Cortex of kidney (tissue), 1 donor: ENCODE measurements around the gene AACS.
"Not testable (repeated sequence)": the region's sequence is repeated elsewhere in the genome, so short reads cannot be mapped to it uniquely, and the experiment has no call there.

Source experiments
- DNase-seq: peaks from one replicate; lab custom pipeline; 2025; lab: John Stamatoyannopoulos, UW

Gene AACS

DNA sequence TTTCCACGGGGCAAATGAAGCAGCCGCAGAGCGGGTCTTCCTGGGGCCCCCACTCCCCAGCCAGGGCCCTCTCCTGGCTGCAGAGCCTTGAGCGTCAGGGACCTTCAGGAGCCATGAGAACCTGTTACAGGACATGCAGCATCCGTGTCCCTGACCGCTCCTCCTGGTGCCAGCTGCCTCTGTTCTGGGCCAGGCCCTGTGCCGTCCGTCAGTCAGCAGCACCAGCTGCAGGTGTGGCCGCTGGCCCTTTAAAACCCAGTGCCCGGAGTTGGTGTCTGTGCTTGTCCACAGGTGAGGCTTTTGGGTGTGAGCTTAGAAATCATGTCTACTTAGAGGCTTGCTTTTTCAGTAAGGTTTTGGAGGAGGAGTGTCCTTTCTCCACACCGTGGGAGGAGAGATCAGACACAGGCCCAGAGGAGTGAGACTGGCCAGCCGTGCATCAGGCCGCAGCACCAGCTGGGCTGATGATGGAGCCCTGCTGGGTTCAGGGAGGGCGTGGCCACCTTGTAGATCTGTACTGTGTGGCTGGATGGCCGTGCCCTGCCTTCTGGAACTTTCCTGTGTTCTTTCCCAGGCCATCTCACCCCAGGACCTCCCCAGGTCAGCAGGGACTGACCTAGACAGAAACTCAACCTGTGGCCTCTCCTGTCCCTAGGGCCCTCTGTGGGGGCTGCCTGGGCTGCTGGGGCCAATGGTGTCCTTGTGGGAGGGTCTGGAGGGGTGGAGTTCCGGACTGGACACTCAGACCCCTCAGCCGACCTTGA is 27.1 kb downstream of the AACS start:
- DNase-seq, result no peak

DNA sequence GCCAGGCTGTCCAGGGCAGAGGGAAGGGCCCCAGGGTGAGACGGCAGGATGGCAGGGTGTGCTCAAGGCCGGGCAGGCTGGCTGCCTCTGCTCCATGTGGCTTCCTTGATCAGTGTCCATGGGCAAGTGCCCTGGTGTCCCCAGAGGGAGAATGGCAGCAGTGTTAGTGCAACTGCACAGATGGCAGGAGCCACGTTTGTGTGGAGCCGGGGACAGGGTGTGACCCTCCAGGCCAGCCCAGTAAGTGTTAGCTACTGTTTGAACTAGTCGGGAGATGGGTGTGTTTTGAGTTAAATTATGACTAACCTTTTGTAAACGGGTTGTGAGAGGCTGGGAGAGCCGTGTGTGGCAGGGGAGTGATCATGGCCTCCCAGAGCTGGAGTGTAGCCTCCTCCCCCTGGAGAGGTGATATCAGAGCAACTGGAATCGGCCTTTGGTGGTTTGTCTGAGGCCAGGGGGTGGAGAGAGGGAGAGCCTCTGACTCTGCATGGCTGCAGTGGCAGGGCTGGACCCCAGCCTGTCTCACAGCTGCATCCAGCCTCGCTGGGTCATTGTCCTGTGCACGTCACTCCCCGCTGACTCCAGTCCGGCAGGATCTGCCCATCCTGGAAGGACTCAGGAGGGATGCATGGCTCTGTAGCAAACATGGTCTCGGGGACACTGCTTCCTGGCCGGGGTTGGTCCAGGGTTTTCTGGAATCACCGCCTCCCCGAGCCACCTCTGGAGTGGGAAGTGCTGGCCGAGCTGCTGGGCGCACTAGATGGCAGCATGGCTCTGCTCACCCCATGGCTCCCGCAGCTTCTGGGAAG is 27.8 kb downstream of the AACS start:
- no peak for DNase-seq

DNA sequence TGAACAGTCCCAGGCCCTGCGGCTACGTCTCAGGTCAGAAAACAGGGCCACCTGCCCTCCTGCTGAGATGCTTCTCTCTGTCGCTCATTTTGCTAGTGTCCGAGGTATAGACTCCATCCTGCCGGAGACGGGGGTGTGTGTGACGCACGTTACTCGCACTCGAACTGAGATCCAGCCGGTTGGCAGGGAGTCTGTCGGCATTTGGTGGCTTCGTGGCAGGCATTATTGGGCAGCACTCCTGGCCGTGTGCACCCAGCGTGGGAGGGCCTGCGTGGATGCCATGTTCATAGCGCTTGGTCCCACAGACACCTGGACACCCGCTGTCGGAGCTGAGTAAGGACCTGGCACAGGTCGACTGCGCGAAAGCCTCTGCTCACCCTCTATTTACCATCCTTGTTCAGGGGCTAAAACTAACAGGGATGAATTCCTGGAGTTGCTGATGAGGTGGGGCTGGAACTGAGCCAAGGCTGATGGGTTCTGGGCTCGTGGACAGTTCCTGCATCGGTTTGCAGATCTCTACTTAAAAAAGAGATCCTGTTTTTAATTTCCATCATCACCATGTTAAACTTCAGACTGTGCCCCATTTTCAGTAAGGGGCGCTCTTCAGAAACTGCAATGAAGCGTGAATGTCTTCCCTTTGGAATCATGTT is 28.6 kb downstream of the AACS start:
- DNase-seq, result no peak

DNA sequence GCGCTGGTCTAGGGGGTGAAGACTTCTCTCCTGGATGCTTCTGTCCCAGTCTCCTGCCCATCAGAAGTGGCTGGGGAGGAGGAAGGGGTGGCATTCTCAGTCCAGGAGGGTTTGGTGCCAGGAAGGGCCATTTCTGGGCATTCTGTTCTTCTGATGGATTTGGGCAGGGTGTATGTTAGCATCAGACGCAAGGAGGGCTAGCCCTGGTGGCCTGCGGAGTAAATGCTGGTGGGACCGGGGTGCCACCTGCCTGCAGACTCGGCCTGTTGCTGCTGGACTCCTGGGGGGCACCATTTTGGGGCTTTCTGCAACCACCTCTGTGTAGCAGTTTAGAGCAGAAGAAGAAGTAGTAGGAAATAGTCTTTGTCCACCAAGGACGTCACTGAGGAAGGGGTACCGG is 31.7 kb downstream of the AACS start:
- no peak for DNase-seq

DNA sequence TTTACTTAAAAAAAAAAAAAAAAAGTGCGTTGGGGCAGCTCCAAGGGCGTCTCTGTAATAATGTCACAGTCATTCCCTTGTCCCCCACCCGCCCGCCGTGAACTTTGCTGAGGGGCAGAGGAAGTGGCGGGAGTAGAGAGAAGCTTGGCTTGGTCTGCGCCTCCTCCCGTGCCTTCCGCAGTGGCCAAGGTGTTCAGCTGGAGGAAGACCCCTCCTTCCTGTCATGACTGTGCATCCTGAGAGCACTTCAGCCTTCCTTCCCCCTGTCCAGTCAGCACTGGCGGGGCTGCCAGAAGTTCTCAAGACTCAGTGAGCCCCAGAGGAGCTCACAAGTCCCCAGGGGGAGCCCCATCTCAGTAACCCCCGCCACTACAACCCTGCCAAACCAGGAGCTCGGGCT is 32.2 kb downstream of the AACS start:
- no peak for DNase-seq

DNA sequence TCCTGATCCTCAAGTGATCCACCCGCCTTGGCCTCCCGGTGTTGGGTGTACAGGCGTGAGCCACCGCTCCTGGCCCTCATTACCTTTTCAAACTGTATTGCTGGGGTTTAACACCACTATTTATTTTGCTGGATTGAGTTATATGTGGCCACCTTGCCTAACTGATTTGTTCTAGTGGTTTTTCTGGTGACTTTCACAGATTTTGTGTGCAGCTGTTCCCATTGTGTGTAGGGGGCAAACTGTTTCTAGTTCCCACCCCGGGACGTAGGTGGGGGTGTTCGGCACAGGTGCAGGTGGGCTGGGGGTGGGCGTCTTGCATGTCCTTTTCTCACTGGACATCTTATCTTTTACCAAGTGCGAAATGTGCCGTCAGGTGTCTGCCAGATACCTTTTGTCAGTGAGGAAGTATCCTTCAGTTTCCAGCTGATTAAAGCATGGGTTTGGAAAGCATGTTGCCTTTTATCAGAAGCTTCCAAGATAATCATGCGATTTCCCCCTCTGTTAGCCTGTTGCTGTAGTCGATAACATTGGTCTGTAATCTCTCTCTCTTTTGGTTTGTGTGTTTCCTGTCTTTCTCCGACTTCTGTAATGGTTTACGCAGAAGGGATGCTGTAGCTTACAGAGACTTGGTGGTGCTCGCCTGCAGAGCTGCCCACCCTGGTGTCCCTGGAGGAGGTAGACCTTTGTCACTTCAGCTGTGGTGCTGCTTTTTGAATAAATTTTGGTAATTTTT is 33.6 kb downstream of the AACS start:
- DNase-seq, result no peak

DNA sequence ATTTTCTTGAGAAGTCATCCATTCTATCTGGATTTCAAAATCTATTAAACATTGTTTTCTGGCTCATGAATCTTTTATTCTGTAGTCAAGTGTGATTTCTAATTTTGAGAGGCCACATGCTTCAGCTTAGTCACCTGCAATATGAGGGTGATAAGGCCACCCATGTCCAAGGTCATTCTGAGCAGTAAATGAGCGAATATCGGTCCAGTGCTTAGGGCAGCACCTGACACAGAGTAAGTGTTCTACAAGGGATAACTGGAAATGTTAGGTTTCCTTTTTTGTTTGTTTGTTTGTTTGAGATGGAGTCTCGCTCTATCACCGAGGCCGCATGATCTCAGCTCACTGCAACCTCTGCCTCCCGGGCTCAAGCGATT is 34.2 kb downstream of the AACS start:
- DNase-seq, result no peak

DNA sequence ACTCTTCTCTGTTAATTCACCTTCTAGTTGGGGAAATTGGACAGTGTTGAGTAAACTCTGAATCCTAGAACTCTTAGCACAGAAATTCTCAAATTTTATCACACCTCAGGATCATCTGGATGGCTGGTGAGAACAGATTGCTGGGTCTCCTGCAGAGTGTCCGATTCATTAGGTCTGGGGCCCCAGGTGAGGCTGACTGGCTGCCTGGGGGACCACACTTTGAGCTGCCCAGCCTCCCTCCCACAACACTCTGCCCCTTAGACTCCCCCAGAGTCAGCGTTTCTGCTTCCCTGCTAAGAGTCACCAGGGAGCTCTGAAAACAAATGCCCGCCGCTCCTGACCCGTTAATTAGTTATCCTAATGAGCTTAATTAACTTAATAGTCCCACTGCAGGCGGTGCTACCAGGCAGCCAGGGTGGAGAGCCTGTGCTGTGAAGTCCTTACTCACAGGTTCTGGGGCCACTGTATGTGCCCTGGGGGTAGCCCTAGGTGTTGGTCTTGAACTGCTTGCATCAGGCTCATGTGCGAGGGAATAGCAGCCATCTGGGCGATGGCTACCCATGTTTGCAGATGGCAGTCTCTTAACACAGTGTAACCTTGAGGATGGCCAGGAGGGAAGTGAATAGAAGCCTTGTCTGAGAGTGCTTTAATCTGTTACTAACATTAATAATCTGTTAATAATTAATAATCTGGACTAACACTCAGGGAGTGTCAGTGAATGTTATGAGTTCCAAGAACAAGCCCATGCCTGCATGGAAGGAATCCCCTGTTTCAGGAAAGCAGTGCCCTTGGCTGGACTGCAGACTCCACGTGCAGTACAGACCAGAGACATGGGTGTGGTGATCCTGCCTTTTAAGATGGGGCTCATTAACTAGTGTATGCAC is 35.6 kb downstream of the AACS start:
- DNase-seq, result no peak

DNA sequence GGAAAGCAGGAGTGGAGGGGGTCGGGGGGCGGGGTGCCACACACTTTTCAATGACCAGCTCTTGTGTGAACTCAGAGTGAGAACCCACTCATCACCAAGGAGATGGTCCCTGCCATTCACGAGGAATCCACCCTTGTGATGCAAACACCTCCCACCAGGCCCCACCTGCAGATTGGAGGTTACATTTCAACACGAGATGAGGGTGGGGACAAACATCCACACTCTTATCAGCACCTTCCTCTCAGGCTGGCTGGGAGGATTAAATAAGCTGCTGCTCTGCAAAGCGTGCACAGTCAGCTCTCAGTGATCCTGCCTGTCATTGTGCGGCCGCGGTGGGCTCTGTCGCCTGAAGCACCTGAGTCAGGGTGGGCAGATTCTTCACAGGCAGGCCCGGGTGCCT is 39.7 kb downstream of the AACS start:
- DNase-seq, result no peak

DNA sequence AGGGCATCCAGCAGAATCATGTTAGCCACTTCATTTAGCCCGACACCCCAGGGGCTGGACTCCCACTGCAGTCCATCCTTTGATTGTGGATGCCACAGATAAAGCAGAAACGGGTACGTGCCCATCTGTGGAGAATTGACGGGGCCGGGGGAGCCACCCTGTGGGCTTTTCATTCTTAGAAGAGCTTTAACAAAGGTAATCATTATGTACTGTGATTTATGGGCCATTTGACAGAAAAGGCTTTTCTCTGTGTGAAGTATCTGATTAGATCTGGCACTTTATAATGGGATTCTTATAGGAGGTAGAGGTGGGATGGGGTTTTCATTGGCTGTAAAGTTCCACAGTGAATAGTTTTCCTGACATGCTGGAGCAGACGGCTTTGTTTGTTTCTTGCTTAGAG is 40.4 kb downstream of the AACS start:
- DNase-seq, result no peak

DNA sequence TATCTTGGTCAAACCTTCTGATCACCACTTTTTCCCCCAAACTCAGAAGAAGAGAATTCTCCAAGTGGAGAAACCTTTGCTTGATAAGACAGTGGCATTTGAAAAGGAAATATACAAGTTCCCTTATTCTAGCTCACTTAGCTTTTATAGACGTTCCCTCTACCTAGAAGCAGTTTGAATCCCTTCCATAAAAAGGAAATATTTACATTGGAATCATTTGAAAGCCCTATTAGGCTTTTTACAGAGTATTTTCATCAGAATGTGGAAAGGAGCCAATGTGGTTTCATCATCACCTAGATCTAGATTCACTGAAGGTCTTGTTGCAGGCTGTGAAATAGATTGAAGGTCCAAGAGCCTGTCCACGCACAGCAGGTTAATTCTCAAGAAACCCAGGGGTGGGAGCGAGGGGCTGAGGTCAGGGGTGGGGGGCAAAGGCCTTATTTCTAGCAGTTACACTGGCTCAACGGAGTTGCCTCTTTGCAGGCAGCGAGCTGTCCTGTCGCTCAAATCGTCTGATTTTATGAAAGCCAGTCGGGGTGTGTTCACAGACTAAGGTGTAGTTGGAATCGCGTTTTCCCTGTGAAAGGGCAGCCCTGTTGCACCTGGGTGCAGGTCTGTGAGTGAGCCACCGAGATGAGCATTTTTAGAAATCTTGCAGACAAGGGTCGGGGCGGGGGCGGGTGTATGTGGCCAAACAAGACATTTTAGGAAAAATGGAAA is 45.6 kb downstream of the AACS start:
- no peak for DNase-seq

DNA sequence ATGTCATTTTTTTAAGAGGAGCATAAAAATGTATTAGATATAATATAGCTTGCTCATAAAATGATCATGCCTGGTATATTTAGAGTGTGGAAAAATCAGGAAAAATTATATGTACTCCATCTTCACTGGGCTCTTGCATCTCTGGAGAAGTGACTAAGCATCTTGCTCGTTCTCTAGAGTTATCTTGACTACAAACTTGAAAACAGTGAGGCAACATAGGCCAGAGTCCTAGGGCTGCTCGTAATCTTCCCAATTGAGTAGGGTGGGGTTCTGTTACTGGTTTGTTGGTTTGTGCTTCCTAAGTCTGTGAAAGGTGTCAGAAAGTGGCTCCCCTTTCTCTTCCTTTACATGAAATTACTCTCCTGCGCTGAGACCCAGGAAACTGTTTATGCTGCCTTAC is 46.2 kb downstream of the AACS start:
- DNase-seq, result no peak

DNA sequence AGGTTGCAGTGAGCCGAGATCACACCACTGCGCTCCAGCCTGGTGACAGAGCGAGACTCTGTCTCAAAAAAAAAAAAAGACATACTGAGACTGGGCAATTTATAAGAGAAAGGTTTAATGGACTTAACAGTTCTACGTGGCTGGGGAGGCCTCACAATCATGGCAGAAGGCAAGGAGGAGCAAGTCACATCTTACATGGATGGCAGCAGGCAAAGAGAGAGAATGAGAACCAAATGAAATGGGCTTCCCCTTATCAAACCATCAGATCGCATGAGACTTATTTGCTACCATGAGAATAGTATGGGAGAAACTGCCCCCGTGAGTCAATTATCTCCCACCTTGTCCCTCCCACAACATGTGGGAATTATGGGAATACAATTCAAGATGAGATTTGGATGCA is 47.4 kb downstream of the AACS start:
- DNase-seq, result not testable (repeated sequence)

DNA sequence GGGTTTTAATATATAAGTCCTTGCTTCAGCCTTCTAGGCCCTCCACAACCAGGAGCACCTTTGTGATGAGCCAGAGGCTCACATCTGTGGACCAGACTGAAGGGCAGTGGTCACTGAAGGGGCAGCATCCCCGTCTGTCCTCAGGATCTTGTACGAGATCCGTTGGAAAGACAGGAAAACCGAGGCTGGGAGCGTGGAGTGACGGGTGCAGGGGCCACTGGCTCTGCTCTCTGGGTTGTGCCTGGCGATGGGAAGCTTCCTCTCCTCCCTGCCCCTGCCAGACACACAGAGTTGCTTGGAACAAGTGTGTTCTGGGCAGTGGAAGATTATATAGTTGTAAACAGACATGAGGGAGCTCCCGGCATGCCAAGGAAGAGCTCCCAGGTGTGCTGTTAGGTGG is 48.0 kb downstream of the AACS start:
- DNase-seq, result no peak

DNA sequence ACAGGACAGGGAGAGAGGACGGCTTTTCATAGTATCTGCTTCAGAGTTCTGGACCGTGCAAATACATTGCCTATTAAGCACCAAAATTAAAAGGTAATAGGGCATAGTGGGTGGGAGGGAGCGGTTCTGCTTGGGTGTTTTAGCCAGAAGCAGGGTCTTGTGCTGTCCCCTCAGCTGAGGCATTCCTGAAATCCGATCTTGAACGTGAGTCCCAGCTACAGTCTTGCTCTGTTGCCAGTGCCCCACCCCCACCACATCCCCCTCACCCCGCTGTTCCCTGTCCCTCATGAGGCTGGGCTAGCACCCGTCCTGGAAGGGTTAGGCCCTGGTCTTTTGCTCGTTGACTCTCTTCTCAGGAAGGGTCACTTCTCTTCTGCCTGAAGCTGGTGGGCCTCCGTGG is 48.6 kb downstream of the AACS start:
- no peak for DNase-seq

DNA sequence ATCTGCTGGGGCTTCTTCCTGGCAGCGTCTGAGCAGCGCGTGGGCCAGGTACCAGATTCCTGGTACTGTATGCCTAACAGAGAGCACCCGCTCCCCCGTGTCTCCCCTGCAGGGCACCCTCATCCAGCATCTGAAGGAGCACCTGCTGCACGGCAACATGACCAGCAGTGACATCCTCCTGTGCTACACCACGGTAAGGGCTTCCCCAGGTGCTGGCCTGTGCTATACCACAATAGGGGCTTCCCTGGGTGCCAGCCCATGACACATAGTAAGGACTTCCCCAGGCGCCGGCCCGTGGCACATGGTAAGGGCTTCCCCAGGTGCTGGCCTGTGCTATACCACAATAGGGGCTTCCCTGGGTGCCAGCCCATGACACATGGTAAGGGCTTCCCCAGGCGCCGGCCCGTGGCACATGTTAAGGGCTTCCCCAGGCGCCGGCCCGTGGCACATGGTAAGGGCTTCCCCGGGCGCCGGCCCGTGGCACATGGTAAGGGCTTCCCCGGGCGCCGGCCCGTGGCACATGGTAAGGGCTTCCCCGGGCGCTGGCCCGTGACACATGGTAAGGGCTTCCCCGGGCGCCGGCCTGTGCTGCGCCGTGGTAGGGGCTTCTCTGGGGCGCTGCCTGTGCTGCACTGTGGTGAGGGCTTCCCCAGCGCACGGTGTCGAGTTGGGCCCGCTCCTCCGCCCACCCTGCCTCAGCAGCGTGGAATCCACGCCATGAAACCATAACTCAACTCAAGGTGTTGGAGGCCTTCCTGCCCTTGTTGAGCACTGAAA is 49.3 kb downstream of the AACS start:
- no peak for DNase-seq

DNA sequence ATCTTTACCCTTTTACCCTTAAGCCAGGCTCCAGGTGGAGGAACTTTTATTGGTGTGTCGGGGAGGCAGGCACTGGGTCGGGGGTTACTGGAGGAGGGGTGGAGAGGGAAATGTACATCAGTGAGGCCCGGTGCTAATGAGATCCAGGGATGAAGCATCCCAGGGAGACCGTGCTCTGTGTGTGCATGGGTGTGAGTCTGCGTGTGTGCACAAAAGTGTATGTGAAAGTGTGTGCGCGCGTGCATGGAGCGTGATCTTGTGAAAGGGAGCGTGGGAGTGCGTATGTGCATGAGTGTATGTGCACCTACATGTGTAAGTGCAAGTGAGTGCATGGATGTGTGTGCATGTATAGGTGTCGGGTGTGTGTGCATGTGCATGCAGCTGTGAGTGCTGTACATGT is 55.3 kb downstream of the AACS start:
- no peak for DNase-seq

DNA sequence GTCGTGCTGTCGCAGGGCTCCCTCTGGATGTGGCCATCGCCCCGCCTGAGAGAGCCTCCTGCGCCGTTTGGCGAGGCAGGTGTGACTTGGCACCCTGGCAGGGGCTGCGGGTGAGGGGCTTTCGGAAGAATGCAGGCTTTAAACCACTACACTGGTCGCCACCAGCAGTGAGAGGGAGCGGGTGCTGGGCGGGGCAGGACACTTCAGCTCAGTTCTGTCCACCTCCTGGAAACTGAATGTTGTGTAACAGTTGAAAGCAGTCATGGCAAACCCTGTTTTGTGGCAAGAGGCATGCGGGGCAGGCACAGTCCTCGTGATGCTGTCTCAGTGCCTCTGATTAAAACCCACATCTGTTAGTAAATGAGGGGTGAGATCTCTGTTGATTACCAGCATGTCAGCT is 55.9 kb downstream of the AACS start:
- no peak for DNase-seq

DNA sequence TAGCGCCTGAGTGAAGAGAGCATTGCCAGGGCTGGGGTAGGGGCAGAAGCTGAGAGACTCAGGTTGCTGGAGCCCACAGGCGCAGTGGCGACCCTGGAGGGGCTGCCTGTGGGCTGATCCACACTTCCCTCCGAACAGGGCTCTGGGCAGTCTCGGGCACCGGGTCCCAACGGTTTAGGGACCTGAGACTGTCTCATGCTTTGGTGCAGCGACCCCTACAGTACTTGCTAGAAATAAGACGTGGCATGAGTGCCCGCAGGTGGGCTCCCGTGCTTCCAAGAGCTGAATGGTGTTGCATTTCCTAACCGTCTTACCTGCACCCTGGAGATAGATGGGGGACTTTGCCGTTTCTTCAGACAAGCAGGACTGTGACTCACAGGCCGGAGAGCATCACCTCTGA is 57.4 kb downstream of the AACS start:
- DNase-seq, result no peak
